Natural killer cell treated with Interleukin-12 subunit alpha and Interleukin-12 subunit beta and Interleukin-15 and Interleukin-18, amount 100 ng/mL, for 72 hours (primary cell): ENCODE data around the gene SMPD3. TPM values are rescaled to one million over a fixed set of nuclear protein-coding genes. Genes with fewer than 3 reads are reported as not detected.

Experiments used
- ATAC-seq, 2 donors: fragments of 150-1000 bp; cut with Tn5 transposase in 1 of 2; sonication (Bioruptor Pico), chemical (Tn5 transposase) in 1 of 2; 2 replicates each; pipeline ENCODE4 v1.10.0; 2021
- DNase-seq: peaks from one replicate; pipeline ENCODE4 v3.0.0; 2022; ENCODE audit warnings: low spot score
- H3K27ac Mint-ChIP-seq, 2 donors: 1 replicate in 1 of 2; 2 replicates in 1 of 2; pipeline ENCODE4 v1.8.0; 2022; ENCODE audit warnings: mixed read lengths in 2 of 2, mild to moderate bottlenecking in 1 of 2, moderate library complexity in 1 of 2
- H3K27me3 Mint-ChIP-seq, 2 donors: 1 replicate in 1 of 2; 2 replicates in 1 of 2; pipeline ENCODE4 v1.8.0; 2022; ENCODE audit warnings: mixed read lengths in 2 of 2
- H3K36me3 Mint-ChIP-seq: one replicate; pipeline ENCODE4 v1.8.0; 2022; ENCODE audit warnings: mixed read lengths
- H3K4me1 Mint-ChIP-seq, 2 donors: 1 replicate in 1 of 2; 2 replicates in 1 of 2; pipeline ENCODE4 v1.8.0; 2022; ENCODE audit warnings: low read depth in 2 of 2, mixed read lengths in 2 of 2, mild to moderate bottlenecking in 1 of 2
- H3K4me3 Mint-ChIP-seq: one replicate; pipeline ENCODE4 v1.8.0; 2022; ENCODE audit warnings: mixed read lengths
- H3K9me3 Mint-ChIP-seq: 2 replicates; pipeline ENCODE4 v1.8.0; 2022; ENCODE audit warnings: mixed read lengths
- total RNA-seq, 2 donors: library from RNA; stranded (reverse); gene quantifications; one replicate each; pipeline ENCODE4 v1.2.3, GENCODE V29; 2022

The SMPD3 gene
- total RNA-seq, 2 donors from 2014 or later = 0.26 to 1.9 TPM

DNA sequence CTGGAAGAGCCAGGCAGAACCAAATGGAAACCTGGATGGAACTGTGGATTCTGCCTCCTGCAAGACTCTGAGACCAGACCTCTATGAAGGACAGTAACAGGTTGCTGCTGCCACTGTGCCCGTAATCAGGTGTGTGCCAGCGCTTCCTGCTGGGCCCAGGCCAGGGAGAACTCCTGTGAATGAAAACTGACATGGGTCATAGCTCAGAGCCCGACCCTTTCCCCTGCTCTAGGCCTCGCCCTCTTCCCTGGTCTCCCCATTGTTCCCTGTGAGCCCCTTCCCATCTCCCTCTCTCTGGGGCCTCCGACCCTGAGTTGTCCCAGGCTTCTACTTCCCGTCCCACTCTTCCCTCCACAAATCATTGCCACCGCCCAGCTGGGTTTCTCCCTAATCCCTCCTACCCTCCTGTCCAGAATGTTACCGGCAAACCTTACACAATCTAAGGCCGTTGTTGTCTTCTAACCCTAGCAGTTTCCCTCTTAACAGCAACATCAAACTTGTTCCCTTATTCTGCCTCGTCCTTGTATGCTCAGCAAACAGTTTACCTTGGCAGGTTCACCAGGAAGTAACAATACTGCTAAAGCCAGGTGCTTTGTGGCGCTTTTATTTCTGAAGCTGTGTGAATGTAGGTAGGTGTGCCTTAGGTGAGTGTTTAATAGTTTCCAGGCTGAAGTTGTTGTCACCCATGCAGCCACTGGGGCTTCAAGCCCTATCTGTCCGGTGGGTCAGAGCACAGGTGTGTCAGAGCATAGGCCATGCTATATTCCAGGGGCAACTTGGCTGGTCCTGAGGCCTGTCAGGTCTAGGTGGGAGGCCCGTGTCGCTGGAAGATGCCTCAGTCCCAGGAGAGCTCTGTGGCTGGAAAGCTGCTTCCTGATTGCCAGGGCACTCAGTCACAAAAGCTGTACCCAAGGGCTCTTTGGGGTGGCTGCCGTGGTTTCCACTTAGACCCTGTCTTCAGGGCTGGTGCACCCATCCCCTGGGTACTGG is 32.0 kb downstream of the SMPD3 start:
- H3K9me3 Mint-ChIP-seq = no peaks in the 10 kb centered on the region
- peak overlapping the region in 1 of 2 donors; percentile 76 for H3K27ac Mint-ChIP-seq
- H3K4me3 Mint-ChIP-seq = no peak overlapping the region
- no peaks in the 10 kb centered on the region for H3K27me3 Mint-ChIP-seq
- DNase-seq (no peak), ATAC-seq (no peak)
- peaks cover 27 to 35% of the 10 kb centered on the region in 2 donors for H3K4me1 Mint-ChIP-seq
- no peaks in the 10 kb centered on the region for H3K36me3 Mint-ChIP-seq

DNA sequence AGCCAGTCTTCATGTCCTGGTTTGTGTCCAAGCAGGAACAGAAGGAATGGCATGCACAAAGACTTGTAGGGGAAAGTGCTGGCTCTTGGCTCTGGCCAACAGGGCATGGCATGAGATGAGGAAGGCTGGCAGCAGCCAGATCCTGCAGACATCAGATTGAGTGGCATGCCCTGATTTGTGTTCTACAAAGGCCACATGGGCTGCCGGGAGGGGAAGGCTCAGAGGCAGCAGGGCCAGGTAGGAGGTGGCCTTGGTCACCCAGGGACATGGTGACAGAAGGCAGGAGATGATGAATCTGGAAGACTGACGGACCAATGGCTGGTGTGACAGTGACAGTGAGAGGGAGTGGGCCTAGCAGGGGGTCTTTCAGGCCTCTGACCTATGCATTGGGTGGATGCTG is 33.7 kb downstream of the SMPD3 start:
- Mint-ChIP-seq H3K4me3 (no peak overlapping the region), H3K4me1 (peaks cover 33 to 35% of the 10 kb centered on the region in 2 donors), H3K27me3 (no peaks in the 10 kb centered on the region), H3K36me3 (no peaks in the 10 kb centered on the region), H3K9me3 (no peaks in the 10 kb centered on the region), H3K27ac (peak overlapping the region in 1 of 2 donors; percentile 12)
- no peak for ATAC-seq
- no peak for DNase-seq

DNA sequence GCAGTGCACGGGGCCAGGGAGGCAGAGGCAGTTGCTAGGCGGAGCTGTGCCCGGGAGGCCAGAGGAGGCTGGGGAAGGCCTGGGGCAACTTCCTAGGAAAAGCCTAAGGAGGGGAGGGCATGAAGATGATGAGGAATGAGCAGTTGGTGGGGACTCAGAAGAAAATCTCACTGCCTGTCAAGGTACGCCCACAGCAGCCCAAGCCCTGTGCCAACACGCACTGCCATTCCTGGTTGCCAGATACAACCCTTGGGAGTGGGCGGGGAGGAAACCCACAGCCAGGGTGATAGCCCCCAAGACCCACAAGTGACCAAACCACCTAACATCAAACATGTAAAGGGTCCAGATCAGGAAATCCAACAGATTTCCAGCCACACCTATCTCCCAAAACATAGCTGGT is 36.2 kb downstream of the SMPD3 start:
- no peaks in the 10 kb centered on the region for H3K36me3 Mint-ChIP-seq
- no peak for DNase-seq
- H3K27ac Mint-ChIP-seq = no peak overlapping the region
- ATAC-seq = no peak
- no peaks in the 10 kb centered on the region for H3K27me3 Mint-ChIP-seq
- H3K9me3 Mint-ChIP-seq = no peaks in the 10 kb centered on the region
- no peak overlapping the region for H3K4me3 Mint-ChIP-seq
- H3K4me1 Mint-ChIP-seq = peaks cover 16 to 18% of the 10 kb centered on the region in 2 donors

DNA sequence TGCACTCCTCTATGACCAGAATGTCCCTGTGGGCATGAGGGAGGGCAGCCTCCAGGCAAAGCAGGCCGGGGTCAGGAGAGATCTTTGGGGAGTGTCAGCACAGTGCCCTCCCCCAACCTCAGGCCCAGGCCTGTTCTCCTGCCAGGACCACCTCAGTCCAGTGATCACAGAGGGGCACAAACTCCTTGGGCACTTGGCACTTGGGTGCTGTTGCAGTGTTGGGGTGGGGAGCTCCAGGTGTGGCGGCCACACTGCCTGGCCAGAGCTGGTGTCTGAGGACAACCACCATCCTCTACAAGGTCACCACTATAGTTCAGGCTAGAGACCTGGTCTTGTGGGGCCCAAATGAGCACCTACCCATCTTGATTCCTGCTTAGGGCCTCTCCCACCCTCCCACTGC is 37.2 kb downstream of the SMPD3 start:
- H3K27me3 Mint-ChIP-seq = peaks cover 0 to 6% of the 10 kb centered on the region in 2 donors
- DNase-seq (no peak), ATAC-seq (peak in 1 of 2 donors; percentile 6)
- no peaks in the 10 kb centered on the region for H3K9me3 Mint-ChIP-seq
- no peaks in the 10 kb centered on the region for H3K36me3 Mint-ChIP-seq
- no peak overlapping the region for H3K27ac Mint-ChIP-seq
- H3K4me1 Mint-ChIP-seq = peaks cover 10 to 13% of the 10 kb centered on the region in 2 donors
- H3K4me3 Mint-ChIP-seq = no peak overlapping the region

DNA sequence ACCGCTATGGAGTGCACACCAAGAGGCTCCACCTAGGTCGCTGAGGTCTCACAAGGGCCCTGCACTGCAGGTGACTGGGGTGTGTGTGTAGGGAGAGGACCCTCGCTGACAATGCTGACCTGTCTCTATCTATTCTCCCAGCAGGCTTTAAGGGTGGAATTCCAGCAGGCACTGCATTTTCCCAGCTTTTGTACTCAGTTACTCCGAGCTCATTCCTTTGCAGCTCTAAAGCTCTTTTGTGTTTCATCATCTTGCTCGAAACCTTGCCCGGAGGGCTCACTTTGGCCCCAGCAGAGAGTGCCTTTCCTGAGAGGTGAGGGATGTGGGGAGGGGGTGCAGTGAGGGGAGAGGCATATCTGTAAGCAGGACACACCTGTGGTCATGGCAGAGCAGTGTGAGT is 39.3 kb downstream of the SMPD3 start:
- no peak overlapping the region for H3K4me3 Mint-ChIP-seq
- DNase-seq (no peak), ATAC-seq (no peak)
- H3K9me3 Mint-ChIP-seq = no peaks in the 10 kb centered on the region
- H3K4me1 Mint-ChIP-seq = peaks cover 6 to 12% of the 10 kb centered on the region in 2 donors
- H3K27me3 Mint-ChIP-seq = peaks cover 0 to 6% of the 10 kb centered on the region in 2 donors
- H3K27ac Mint-ChIP-seq = no peak overlapping the region
- no peaks in the 10 kb centered on the region for H3K36me3 Mint-ChIP-seq

DNA sequence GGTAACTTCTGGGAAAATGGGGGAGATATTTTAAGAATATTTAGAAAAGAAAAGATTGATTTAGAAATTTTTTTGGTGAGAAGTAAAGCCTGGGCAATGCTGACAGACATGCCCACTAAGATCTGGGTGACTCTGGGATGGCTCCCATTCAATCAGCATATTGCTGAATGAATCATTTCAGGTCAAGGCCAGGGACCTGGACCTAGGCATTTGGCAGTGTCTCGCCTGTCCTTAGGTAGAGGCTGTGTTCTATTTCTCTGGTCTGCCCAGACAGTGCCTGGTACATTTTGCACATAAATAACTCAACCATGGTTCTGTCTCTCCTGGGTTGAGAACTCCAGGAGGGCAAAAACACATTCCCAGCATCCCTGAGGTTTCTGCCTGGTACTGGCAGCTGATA is 39.9 kb downstream of the SMPD3 start:
- ATAC-seq (no peak), DNase-seq (no peak)
- Mint-ChIP-seq H3K4me1 (peaks cover 6 to 12% of the 10 kb centered on the region in 2 donors), H3K27me3 (peaks cover 0 to 6% of the 10 kb centered on the region in 2 donors), H3K4me3 (no peak overlapping the region), H3K27ac (no peak overlapping the region), H3K9me3 (no peaks in the 10 kb centered on the region), H3K36me3 (no peaks in the 10 kb centered on the region)

DNA sequence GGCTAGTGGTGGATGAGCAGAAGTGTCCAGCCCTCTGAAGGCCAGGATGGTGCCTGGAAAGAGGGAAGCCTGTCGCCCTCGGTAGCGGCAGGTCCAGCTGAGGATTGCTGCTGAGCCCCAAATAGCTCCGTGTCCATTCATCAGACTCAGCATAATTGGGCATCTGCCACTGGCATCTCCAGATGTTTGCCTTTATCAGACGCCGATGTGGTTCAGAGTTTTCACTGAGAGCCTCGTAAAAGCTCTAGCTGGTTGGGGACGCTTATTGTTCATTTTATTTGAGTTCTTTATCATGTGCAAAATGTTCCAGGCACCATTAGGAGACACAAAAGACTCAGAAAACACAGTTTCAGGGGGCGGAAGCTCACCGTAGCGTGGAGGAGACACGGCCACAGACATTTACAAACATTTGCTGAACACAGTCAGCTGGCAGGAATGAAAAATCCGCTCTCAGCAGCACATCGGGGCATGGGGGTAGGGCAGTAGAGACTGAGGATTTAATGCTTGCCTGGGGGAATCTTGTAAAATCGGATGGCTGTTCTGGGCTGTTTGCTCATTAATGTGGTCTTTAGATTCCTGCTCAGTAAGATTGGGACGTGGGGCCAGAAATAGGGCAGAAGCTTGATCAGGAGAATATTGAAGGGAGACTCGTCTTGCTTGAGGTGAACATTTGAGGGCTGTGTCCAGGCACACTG is 41.7 kb downstream of the SMPD3 start:
- Mint-ChIP-seq H3K27ac (no peak overlapping the region), H3K27me3 (peaks cover 0 to 6% of the 10 kb centered on the region in 2 donors), H3K4me1 (peaks cover 7 to 9% of the 10 kb centered on the region in 2 donors), H3K9me3 (no peaks in the 10 kb centered on the region), H3K4me3 (no peak overlapping the region), H3K36me3 (no peaks in the 10 kb centered on the region)
- ATAC-seq = no peak
- no peak for DNase-seq

DNA sequence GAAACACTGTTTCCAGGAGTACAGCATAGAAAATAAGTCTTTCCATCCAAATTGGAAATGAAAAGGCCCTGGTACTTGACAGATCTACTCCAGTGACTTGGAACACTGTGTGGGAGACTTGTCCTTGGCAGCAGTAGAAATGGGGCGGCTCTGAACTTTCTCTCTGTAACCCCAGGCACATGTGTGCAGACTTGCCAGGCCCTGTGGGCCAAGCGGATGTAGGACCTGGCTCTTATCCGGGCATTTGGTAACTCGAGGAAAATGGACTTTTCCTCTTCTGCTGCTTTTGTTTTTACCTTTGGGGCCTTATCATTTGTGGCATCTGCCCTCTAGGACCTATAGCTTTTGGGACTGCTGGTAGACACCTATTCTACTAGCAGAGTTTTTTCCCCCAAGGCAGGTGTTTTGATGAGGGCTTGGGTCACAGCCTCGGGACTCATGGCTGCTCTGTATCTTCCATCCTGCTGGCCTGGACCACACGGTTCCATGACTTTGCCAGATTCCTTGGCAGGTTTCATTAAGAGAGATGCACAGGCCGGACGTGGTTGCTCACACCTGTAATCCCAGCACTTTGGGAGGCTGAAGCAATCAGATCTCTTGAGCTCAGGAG is 43.5 kb downstream of the SMPD3 start:
- Mint-ChIP-seq H3K36me3 (no peaks in the 10 kb centered on the region), H3K27ac (no peak overlapping the region), H3K4me3 (no peak overlapping the region), H3K27me3 (peaks cover 0 to 6% of the 10 kb centered on the region in 2 donors), H3K9me3 (no peaks in the 10 kb centered on the region), H3K4me1 (peaks cover 1 to 4% of the 10 kb centered on the region in 2 donors)
- DNase-seq (no peak), ATAC-seq (no peak)

DNA sequence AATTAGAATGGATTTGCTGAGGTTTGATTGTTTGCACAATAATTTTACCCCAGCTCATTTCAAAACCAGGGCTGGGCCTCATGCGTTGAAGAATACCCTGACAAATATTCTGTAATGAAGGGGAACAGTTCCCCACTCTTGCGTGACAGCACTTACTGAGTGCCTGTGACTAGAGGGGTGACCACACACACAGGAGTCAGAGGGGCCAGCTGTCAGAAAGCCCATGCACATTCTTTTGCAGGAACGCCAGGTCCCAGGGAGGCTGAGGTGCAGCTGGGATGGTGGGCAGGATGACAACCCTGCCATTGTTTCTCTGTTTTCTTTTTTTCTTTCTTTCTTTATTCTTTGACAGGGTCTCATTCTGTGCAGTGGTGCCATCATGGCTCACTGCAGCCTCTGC is 44.6 kb downstream of the SMPD3 start:
- no peaks in the 10 kb centered on the region for H3K9me3 Mint-ChIP-seq
- no peaks in the 10 kb centered on the region for H3K36me3 Mint-ChIP-seq
- H3K4me1 Mint-ChIP-seq = peaks cover 0 to 4% of the 10 kb centered on the region in 2 donors
- DNase-seq (no peak), ATAC-seq (no peak)
- peaks cover 0 to 6% of the 10 kb centered on the region in 2 donors for H3K27me3 Mint-ChIP-seq
- no peak overlapping the region for H3K4me3 Mint-ChIP-seq
- H3K27ac Mint-ChIP-seq = no peak overlapping the region

DNA sequence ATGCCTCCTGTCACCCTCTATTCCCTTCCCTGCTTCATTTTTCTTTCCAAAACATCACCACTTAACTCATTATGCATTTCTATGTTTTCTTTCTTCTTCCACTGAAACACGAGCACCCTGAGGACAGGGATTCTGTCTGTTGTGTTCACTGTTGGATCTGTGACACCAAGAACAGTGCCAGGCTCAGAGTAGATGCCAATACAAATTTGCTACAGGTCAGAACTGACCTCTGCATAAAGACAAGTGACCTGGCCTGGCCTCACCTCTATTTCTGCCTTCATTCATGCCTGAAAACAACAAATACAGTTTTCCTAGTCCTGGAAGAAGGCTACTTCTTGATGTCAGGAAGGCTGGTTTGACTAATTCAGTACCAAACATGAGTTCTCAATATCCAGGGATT is 45.1 kb downstream of the SMPD3 start:
- ATAC-seq (no peak), DNase-seq (no peak)
- no peaks in the 10 kb centered on the region for H3K36me3 Mint-ChIP-seq
- H3K4me3 Mint-ChIP-seq = no peak overlapping the region
- H3K9me3 Mint-ChIP-seq = no peaks in the 10 kb centered on the region
- H3K4me1 Mint-ChIP-seq = peaks cover 0 to 4% of the 10 kb centered on the region in 2 donors
- H3K27ac Mint-ChIP-seq = no peak overlapping the region
- H3K27me3 Mint-ChIP-seq = peaks cover 0 to 6% of the 10 kb centered on the region in 2 donors

DNA sequence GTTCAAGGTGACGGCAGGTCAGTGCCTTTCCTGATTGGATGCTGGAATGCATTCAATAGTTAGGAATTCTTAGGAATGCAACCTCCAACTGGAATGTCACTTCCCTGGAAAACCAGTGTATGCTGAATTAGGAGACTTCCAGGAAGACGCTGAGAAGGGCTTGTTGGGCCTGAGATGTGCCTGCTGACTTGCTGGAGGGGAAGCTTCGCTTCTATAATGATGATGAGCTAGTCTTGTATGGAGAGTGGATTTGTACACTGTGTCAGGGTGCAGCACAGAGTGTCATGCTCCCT is 45.6 kb downstream of the SMPD3 start:
- Mint-ChIP-seq H3K27ac (no peak overlapping the region), H3K27me3 (peaks cover 0 to 6% of the 10 kb centered on the region in 2 donors), H3K9me3 (no peaks in the 10 kb centered on the region), H3K4me1 (peaks cover 0 to 4% of the 10 kb centered on the region in 2 donors), H3K4me3 (no peak overlapping the region), H3K36me3 (no peaks in the 10 kb centered on the region)
- no peak for ATAC-seq
- no peak for DNase-seq

DNA sequence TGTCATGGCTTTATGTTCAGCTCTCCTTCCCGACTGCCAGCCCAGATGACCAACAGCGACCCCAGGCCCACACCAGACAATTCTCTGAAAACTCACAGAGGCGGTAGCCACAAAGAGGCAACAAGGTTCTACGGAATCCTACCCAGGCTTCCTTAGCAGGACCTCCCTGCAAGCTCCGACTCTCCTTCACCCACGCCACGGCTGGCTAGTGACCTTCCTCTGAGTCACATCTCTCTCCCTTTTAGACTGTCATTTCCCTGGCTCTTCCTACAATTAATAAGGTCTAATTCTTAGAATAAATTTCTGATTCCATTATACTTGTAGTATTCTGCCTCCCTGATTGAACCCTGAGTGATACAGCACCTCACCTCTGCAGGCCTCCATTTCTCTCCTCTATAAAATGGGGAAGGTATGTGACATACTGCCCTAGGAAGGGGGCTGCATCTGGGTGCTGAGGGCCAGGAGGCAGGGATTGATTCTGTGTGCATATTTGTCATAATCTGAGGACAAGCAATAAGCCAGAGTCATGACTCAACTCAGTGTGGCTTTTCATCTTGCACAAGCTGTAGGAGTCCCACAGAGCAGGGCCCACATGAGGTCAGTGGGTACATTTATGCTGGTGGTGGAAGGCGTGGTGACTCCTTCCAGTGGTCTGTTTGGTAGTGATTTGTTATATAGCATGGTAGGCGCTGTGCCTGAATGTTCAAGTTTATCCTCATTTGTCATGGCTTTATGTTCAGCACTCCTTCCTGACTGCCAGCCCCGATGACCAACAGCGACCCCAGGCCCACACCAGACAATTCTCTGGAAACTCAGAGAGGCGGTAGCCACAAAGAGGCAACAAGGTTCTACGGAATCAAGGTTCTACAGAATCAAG is 46.2 kb downstream of the SMPD3 start:
- H3K9me3 Mint-ChIP-seq = no peaks in the 10 kb centered on the region
- DNase-seq (no peak), ATAC-seq (peak in 1 of 2 donors; percentile 57)
- no peaks in the 10 kb centered on the region for H3K36me3 Mint-ChIP-seq
- H3K4me3 Mint-ChIP-seq = no peak overlapping the region
- H3K4me1 Mint-ChIP-seq = peaks cover 0 to 4% of the 10 kb centered on the region in 2 donors
- H3K27me3 Mint-ChIP-seq = peaks cover 0 to 6% of the 10 kb centered on the region in 2 donors
- no peak overlapping the region for H3K27ac Mint-ChIP-seq

DNA sequence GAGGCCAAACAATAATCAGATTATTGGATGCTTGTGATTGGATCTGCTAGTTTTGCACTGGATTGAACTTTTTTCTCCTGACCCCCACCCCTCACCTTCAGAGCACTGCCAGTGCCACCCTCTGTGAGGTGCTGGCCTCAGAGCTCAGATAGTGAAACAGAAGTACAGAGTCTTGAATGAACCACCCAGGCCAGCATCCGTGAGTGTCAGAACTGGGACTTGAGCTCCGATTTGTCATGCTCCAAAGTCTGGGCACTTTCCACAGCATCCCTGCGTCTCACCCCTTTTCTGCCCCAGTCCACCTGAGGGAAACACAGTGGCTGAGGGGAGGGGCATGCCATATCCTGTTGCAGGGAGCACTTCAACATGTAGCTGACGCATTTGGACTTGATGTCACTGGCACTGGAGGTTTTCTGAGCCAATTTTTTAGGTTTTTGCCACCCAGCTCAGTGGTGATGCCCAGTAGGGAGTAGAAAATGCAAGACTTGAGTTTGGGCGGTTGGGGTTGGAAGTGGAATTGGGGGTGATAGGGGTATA is 47.3 kb downstream of the SMPD3 start:
- DNase-seq (no peak), ATAC-seq (no peak)
- no peak overlapping the region for H3K4me3 Mint-ChIP-seq
- no peaks in the 10 kb centered on the region for H3K27me3 Mint-ChIP-seq
- no peaks in the 10 kb centered on the region for H3K36me3 Mint-ChIP-seq
- H3K9me3 Mint-ChIP-seq = no peaks in the 10 kb centered on the region
- peaks cover 0 to 4% of the 10 kb centered on the region in 2 donors for H3K4me1 Mint-ChIP-seq
- no peak overlapping the region for H3K27ac Mint-ChIP-seq
